Heart left ventricle (tissue), 13 donors: ENCODE measurements around the gene MEGF8.

Experiments used
- POLR2A ChIP-seq, 2 donors: fragments of 450-650 bp; IDR thresholded peaks; one replicate each; pipeline ENCODE4 v1.6.1; 2017; ENCODE audit warnings: antibody characterized with exemption in 2 of 2, mild to moderate bottlenecking in 2 of 2, moderate library complexity in 2 of 2
- TF ChIP-seq, protein P1 (sequence below), 12 donors: fragments of 200-600 bp; sonication (generic) in 4 of 12; IDR thresholded peaks; one replicate each; pipeline versions ENCODE4 v1.5.0 to v1.8.0; 2018 to 2022; ENCODE audit warnings: antibody characterized with exemption in 12 of 12, mild to moderate bottlenecking in 5 of 12
- donor health status: ischemic (EF 13 %, LVEDD 7.1; RV severe dilation, severe dysfunction).
- donor health status: DM: no; HTN: yes; CAD: no.
- donor health status: DM: no; HTN: no; CAD: no.
- donor health status: ischemic (EF 25% LVEDD 6.9; RV normal size, moderate dysfunction).
- donor health status: ischemic (EF 25% LVEDD 5.7; RV mildly dilated, moderate dysfunction).
- donor health status: ischemic (EF 35%, LVEDD 5.7; RV mildly dilated, moderate dysfunction).
- donor health status: nonischemic (EF 11% LVEDD 7.7; RV severe dilation, severe dysfunction).
- donor health status: DM: yes; HTN: yes; CAD: no.
- donor health status: PGD.
- donor health status: ischemic (EF 29% LVEDD 5.4; RV normal size, mild dysfunction).
- donor health status: nonischemic (EF 23%, LVEDD 6.1; RV moderate dilation, normal function).

GRCh38 chr19:42283188-42284065, 42.0 kb upstream of the MEGF8 start:
- TF ChIP-seq, protein P1, sequence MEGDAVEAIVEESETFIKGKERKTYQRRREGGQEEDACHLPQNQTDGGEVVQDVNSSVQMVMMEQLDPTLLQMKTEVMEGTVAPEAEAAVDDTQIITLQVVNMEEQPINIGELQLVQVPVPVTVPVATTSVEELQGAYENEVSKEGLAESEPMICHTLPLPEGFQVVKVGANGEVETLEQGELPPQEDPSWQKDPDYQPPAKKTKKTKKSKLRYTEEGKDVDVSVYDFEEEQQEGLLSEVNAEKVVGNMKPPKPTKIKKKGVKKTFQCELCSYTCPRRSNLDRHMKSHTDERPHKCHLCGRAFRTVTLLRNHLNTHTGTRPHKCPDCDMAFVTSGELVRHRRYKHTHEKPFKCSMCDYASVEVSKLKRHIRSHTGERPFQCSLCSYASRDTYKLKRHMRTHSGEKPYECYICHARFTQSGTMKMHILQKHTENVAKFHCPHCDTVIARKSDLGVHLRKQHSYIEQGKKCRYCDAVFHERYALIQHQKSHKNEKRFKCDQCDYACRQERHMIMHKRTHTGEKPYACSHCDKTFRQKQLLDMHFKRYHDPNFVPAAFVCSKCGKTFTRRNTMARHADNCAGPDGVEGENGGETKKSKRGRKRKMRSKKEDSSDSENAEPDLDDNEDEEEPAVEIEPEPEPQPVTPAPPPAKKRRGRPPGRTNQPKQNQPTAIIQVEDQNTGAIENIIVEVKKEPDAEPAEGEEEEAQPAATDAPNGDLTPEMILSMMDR (IDR thresholded peaks at IDR 0.05): peak in 2 of 12 donors; percentile 11 to 13
- TF ChIP-seq POLR2A (IDR thresholded peaks at IDR 0.05): peak in 1 of 2 donors; percentile 46
